OCI-LY1 (cell line): ENCODE measurements around the gene HOXA3.

Experiments
- CTCF ChIP-seq: fragments of 200-600 bp; sonication (generic), shearing (Covaris generic); IDR thresholded peaks from 2 replicates; pipeline ENCODE4 v1.5.1; 2017; ENCODE audit warnings: mild to moderate bottlenecking, antibody characterized with exemption, low read length, moderate library complexity, mixed read lengths
- EZH2 ChIP-seq: fragments of 200-600 bp; sonication (generic), shearing (Covaris generic); IDR thresholded peaks from 2 replicates; pipeline ENCODE4 v1.8.0; 2017; ENCODE audit warnings: borderline replicate concordance, mixed run types, mild to moderate bottlenecking, antibody characterized with exemption, low read length, moderate library complexity, mixed read lengths

- TF ChIP-seq CTCF (no peak), EZH2 (no peak)
Observed at GRCh38 chr7:27064661-27065060, 87.7 kb downstream of the HOXA3 start.
